IMR-90 (cell line): ENCODE measurements around the gene GABRD. TPM values are rescaled to one million over a fixed set of nuclear protein-coding genes. Genes with fewer than 3 reads are reported as not detected.

Experiments
- ATAC-seq: fragments of 200-7000 bp; cut with Tn5 transposase; 2 replicates; pipeline ENCODE4 v1.9.1; 2020; ENCODE audit warnings: low read depth, mild to moderate bottlenecking, moderate library complexity
- BruUV-seq: library from RNA; stranded (reverse); fragments of 400-500 nt; replicated peaks from 2 replicates; lab custom pipeline; 2021; lab: Mats Ljungman, UMichigan
- CTCF ChIA-PET: fragments of 300-600 bp; formaldehyde crosslinking; extraction: SDS; loops from one replicate; lab custom pipeline; 2021; ENCODE audit warnings: antibody characterized with exemption; lab: Yijun Ruan, JAX
- POLR2A ChIA-PET: fragments of 300-600 bp; sonication (Branson Sonifier 250); formaldehyde crosslinking; loops from one replicate; lab custom pipeline; 2022; ENCODE audit warnings: antibody characterized with exemption; ENCODE audit not compliant: unreplicated experiment; lab: Charles Lee
- DNase-seq: peaks from one replicate; pipeline ENCODE4 v3.0.0; 2013
- H2AFZ ChIP-seq: replicated peaks from 2 replicates; pipeline ENCODE3; 2013; ENCODE audit warnings: low read length, mild to moderate bottlenecking; ENCODE audit not compliant: poor library complexity
- H2AK5ac ChIP-seq: 2 replicates; pipeline ENCODE4 v1.6.1; 2013; ENCODE audit warnings: low read depth, low read length, inconsistent platforms
- H2AK9ac ChIP-seq: replicated peaks from 2 replicates; pipeline ENCODE3; 2013; ENCODE audit warnings: mild to moderate bottlenecking, low read depth, low read length, moderate library complexity; ENCODE audit not compliant: poor library complexity
- H2BK120ac ChIP-seq: 2 replicates; pipeline ENCODE4 v1.6.1; 2013; ENCODE audit warnings: low read depth, low read length, inconsistent platforms
- H2BK15ac ChIP-seq: 3 replicates; pipeline ENCODE4 v1.6.1; 2013; ENCODE audit warnings: low read depth, low read length, inconsistent platforms
- H2BK20ac ChIP-seq: 2 replicates; pipeline ENCODE4 v1.6.1; 2013; ENCODE audit warnings: low read depth, mild to moderate bottlenecking, inconsistent platforms, low read length, moderate library complexity
- H2BK5ac ChIP-seq: 2 replicates; pipeline ENCODE4 v1.6.1; 2013; ENCODE audit warnings: mild to moderate bottlenecking, low read depth, low read length, inconsistent platforms; ENCODE audit not compliant: poor library complexity, severe bottlenecking
- H3K14ac ChIP-seq: replicated peaks from 2 replicates; pipeline ENCODE4 v1.6.1; 2013; ENCODE audit warnings: low read depth, low read length, inconsistent platforms
- H3K18ac ChIP-seq: 2 replicates; pipeline ENCODE4 v1.6.1; 2013; ENCODE audit warnings: low read depth, low read length, control low read depth
- H3K23ac ChIP-seq: 2 replicates; pipeline ENCODE4 v1.6.1; 2013; ENCODE audit warnings: low read depth, low read length, inconsistent platforms
- H3K27ac ChIP-seq: 2 replicates; pipeline ENCODE4 v1.5.1; 2013; ENCODE audit warnings: mild to moderate bottlenecking, control low read depth, low read length; ENCODE audit not compliant: insufficient read depth
- H3K27me3 ChIP-seq: 2 replicates; pipeline ENCODE4 v1.6.1; 2013; ENCODE audit warnings: low read length; ENCODE audit not compliant: control insufficient read depth, insufficient read depth
- H3K36me3 ChIP-seq: 2 replicates; pipeline ENCODE4 v1.6.1; 2013; ENCODE audit warnings: low read length, mixed read lengths; ENCODE audit not compliant: control insufficient read depth, insufficient read depth
- H3K4ac ChIP-seq: 2 replicates; pipeline ENCODE4 v1.6.1; 2013; ENCODE audit warnings: low read depth, low read length, inconsistent platforms
- H3K4me1 ChIP-seq: 2 replicates; pipeline ENCODE4 v1.6.1; 2013; ENCODE audit warnings: low read length, mixed read lengths; ENCODE audit not compliant: control insufficient read depth, insufficient read depth
- H3K4me2 ChIP-seq: 2 replicates; pipeline ENCODE4 v1.6.1; 2013; ENCODE audit warnings: low read depth, mild to moderate bottlenecking, control low read depth, low read length, moderate library complexity
- H3K4me3 ChIP-seq: 2 replicates; pipeline ENCODE4 v1.5.1; 2013; ENCODE audit warnings: low read depth, mild to moderate bottlenecking, control low read depth, low read length, moderate library complexity; ENCODE audit not compliant: insufficient read depth
- H3K56ac ChIP-seq: 2 replicates; pipeline ENCODE4 v1.6.1; 2013; ENCODE audit warnings: low read length, inconsistent platforms; ENCODE audit not compliant: insufficient read depth; ENCODE audit errors: extremely low read depth
- H3K79me1 ChIP-seq, 2 experiments: 2 replicates each; pipeline ENCODE4 v1.6.1; 2013; ENCODE audit warnings: low read length in 2 of 2, inconsistent platforms in 1 of 2, low read depth in 1 of 2
- H3K9ac ChIP-seq: 2 replicates; pipeline ENCODE4 v1.6.1; 2013; ENCODE audit warnings: low read depth, low read length, control low read depth
- H3K9me1 ChIP-seq: 2 replicates; pipeline ENCODE4 v1.6.1; 2013; ENCODE audit warnings: low read length, inconsistent platforms; ENCODE audit not compliant: insufficient read depth
- H3K9me3 ChIP-seq: 2 replicates; pipeline ENCODE4 v1.6.1; 2013; ENCODE audit warnings: low read length; ENCODE audit not compliant: control insufficient read depth, insufficient read depth
- H4K20me1 ChIP-seq: 2 replicates; pipeline ENCODE4 v1.6.1; 2013; ENCODE audit warnings: low read length, inconsistent platforms; ENCODE audit not compliant: insufficient read depth
- H4K5ac ChIP-seq: 2 replicates; pipeline ENCODE4 v1.6.1; 2013; ENCODE audit warnings: mild to moderate bottlenecking, low read depth, low read length, control low read depth
- H4K8ac ChIP-seq, 2 experiments: 2 replicates each; pipeline ENCODE4 v1.6.1; 2013; ENCODE audit warnings: low read depth in 2 of 2, low read length in 2 of 2, control low read depth in 1 of 2, inconsistent platforms in 1 of 2
- H4K91ac ChIP-seq: 2 replicates; pipeline ENCODE4 v1.6.1; 2013; ENCODE audit warnings: low read depth, low read length, inconsistent platforms; ENCODE audit not compliant: insufficient read depth
- CEBPB ChIP-seq: IDR thresholded peaks from 2 replicates; pipeline ENCODE4 v1.6.1; 2012; ENCODE audit warnings: low read depth, low read length, improper control_type of control experiment
- FOS ChIP-seq: fragments of 150-350 bp; IDR thresholded peaks from 2 replicates; pipeline ENCODE4 v1.6.1; 2016; ENCODE audit warnings: low read depth, low read length
- MXI1 ChIP-seq: IDR thresholded peaks from 2 replicates; pipeline ENCODE4 v1.6.1; 2012; ENCODE audit warnings: low read depth, mild to moderate bottlenecking, low read length, moderate library complexity, borderline replicate concordance
- RAD21 ChIP-seq: IDR thresholded peaks from 2 replicates; pipeline ENCODE4 v1.6.1; 2012; ENCODE audit warnings: low read length, improper control_type of control experiment
- USF2 ChIP-seq: fragments of 150-350 bp; IDR thresholded peaks from 2 replicates; pipeline ENCODE4 v1.6.1; 2017; ENCODE audit warnings: mild to moderate bottlenecking, antibody characterized with exemption, low read length, low read depth
- WGBS, 2 experiments: methylation state at CpG; one replicate each; pipeline versions ENCODE4 v1.1.5 to v1.1.7; 2013; ENCODE audit warnings: missing lambda C conversion rate in 2 of 2; ENCODE audit not compliant: insufficient read length in 1 of 2; ENCODE audit errors: extremely low coverage in 2 of 2; 5-methylcytosine and 5-hydroxymethylcytosine counted together
- dilution Hi-C: fragments of 300-500 bp; cut with HindIII; formaldehyde crosslinking; loops from one replicate; pipeline ENCODE4 v1.14.3; 2018; ENCODE audit warnings: low sequenced_read_pairs; ENCODE audit not compliant: unreplicated experiment
- in situ Hi-C: fragments of 300-500 bp; cut with MboI; formaldehyde crosslinking; loops from 3 replicates; pipeline ENCODE4 v1.14.3; 2019; ENCODE audit warnings: low sequenced_read_pairs, inconsistent platforms, mixed read lengths
- intact Hi-C: fragments of 100-400 bp; cut with micrococcal nuclease; formaldehyde crosslinking; loops from 2 replicates; pipeline ENCODE4 v1.10.0; 2022
- polyA plus RNA-seq, 3 experiments: library from polyadenylated mRNA; depleted of rRNA; stranded (reverse); fragments of >200 nt; gene quantifications; 2 replicates each; pipeline ENCODE4 v1.2.3, GENCODE V29; 2012; ENCODE audit warnings: low replicate concordance in 1 of 3
- total RNA-seq: library from RNA; depleted of rRNA; stranded (reverse); fragments of >200 nt; gene quantifications from 2 replicates; pipeline ENCODE4 v1.2.3, GENCODE V29; 2012

GABRD gene
- total and polyA plus RNA-seq, 2 of the 4 experiments (the other 2 are of a cell fraction) = not detected

DNA sequence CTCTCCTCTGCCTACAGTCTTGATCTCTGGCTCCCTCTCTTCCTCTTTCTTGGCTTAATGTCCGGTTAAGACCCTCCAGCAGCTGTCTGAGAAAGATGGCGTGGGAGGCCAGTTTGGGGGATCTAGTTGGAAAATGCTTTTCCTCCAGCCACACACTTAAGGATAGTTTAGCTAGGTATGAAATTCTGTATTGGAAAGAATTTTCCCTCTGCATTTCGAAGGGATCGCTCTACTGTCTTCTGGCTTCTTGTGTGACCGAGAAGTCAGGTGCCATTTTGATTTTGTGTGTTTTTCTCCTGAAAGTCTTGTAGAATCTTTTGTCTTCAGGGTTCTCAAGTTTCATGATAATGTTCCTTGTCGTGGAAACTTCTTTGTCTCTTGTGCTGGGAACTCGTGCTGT is 59.0 kb downstream of the GABRD start:
- no peak overlapping the region for H2BK5ac ChIP-seq
- DNase-seq = no peak
- ChIA-PET CTCF (no interaction called here), POLR2A (interaction anchor here (0.6 kb wide), 1 partner anchor 55 kb away, joined by 7 read pairs; no protein-coding TSS in a partner anchor)
- no peak overlapping the region for H2AK9ac ChIP-seq
- no peak overlapping the region for H3K14ac ChIP-seq
- no peaks in the 10 kb centered on the region for H3K36me3 ChIP-seq
- no peak overlapping the region for H3K27ac ChIP-seq
- H3K4me3 ChIP-seq = no peak overlapping the region
- no peak overlapping the region for H2BK15ac ChIP-seq
- H3K56ac ChIP-seq = no peak overlapping the region
- H3K9ac ChIP-seq = no peak overlapping the region
- H3K4me1 ChIP-seq = no peaks in the 10 kb centered on the region
- no peak overlapping the region for H3K18ac ChIP-seq
- intact Hi-C loops (no loop called here), in situ Hi-C loops (no loop called here), dilution Hi-C loops (no loop called here)
- H3K9me1 ChIP-seq = no peaks in the 10 kb centered on the region
- no peak overlapping the region for H3K4ac ChIP-seq
- H2AFZ ChIP-seq = no peak overlapping the region
- H3K79me1 ChIP-seq = no peaks in the 10 kb centered on the region
- H4K20me1 ChIP-seq = no peaks in the 10 kb centered on the region
- TF ChIP-seq RAD21 (no peak), MXI1 (no peak), CEBPB (no peak), USF2 (no peak), FOS (no peak)
- H4K5ac ChIP-seq = no peak overlapping the region
- no peak overlapping the region for H2BK20ac ChIP-seq
- WGBS, 2 experiments = no CpG with 5 or more reads among the region's 7 CpGs
- no peak for ATAC-seq
- H3K23ac ChIP-seq = no peak overlapping the region
- no peak overlapping the region for H2BK120ac ChIP-seq
- BruUV-seq = no TSS peak
- H4K91ac ChIP-seq = no peak overlapping the region
- H3K27me3 ChIP-seq = peaks cover 13% of the 10 kb centered on the region; the same call in 1 of the 2 replicates
- peaks cover 36% of the 10 kb centered on the region for H3K9me3 ChIP-seq
- no peak overlapping the region for H2AK5ac ChIP-seq
- H3K4me2 ChIP-seq = no peak overlapping the region
- H4K8ac ChIP-seq = no peak overlapping the region
